Mesenchymal stem cell (in vitro differentiated cells and primary cell): Measurements from ENCODE around the gene C2CD3.

Experiments
- DNase-seq: peaks from one replicate; pipeline ENCODE4 v3.0.0-alpha.2; 2013
- H2AFZ ChIP-seq: one replicate; pipeline ENCODE4 v1.6.1; 2013; ENCODE audit warnings: low read depth, mild to moderate bottlenecking, control low read depth, inconsistent platforms, low read length, moderate library complexity
- H2AK5ac ChIP-seq: 2 replicates; pipeline ENCODE4 v1.6.1; 2013; ENCODE audit warnings: low read length, moderate library complexity, mild to moderate bottlenecking, inconsistent platforms; ENCODE audit not compliant: severe bottlenecking
- H2BK120ac ChIP-seq: one replicate; pipeline ENCODE4 v1.6.1; 2013; ENCODE audit warnings: low read depth, mild to moderate bottlenecking, inconsistent platforms, low read length, moderate library complexity
- H2BK12ac ChIP-seq, 2 experiments: one replicate each; pipeline ENCODE4 v1.6.1; 2013; ENCODE audit warnings: inconsistent platforms in 2 of 2, low read length in 2 of 2, mild to moderate bottlenecking in 2 of 2, moderate library complexity in 2 of 2, control low read depth in 1 of 2
- H2BK15ac ChIP-seq: one replicate; pipeline ENCODE4 v1.6.1; 2013; ENCODE audit warnings: mild to moderate bottlenecking, low read depth, inconsistent platforms; ENCODE audit not compliant: poor library complexity, severe bottlenecking
- H2BK5ac ChIP-seq: 2 replicates; pipeline ENCODE4 v1.6.1; 2013; ENCODE audit warnings: low read depth, mild to moderate bottlenecking, low read length, control low read depth, inconsistent platforms; ENCODE audit not compliant: poor library complexity, severe bottlenecking
- H3K14ac ChIP-seq, 2 experiments: one replicate each; pipeline ENCODE4 v1.6.1; 2013; ENCODE audit warnings: inconsistent platforms in 2 of 2, low read length in 2 of 2, control low read depth in 1 of 2, mild to moderate bottlenecking in 1 of 2, moderate library complexity in 1 of 2
- H3K18ac ChIP-seq, 2 experiments: one replicate each; pipeline ENCODE4 v1.6.1; 2013; ENCODE audit warnings: inconsistent platforms in 2 of 2, low read length in 2 of 2, control low read depth in 1 of 2, low read depth in 1 of 2, mild to moderate bottlenecking in 1 of 2
- H3K23ac ChIP-seq, 2 experiments: one replicate each; pipeline ENCODE4 v1.6.1; 2013; ENCODE audit warnings: inconsistent platforms in 2 of 2, low read length in 2 of 2, mild to moderate bottlenecking in 2 of 2, moderate library complexity in 2 of 2, control low read depth in 1 of 2
- H3K27ac ChIP-seq: 2 replicates; pipeline ENCODE4 v1.5.1; 2013; ENCODE audit warnings: mild to moderate bottlenecking, moderate library complexity, low read length, control low read depth, inconsistent platforms; ENCODE audit not compliant: poor library complexity, severe bottlenecking
- H3K27me3 ChIP-seq, 2 experiments: 2 replicates each; pipeline versions ENCODE4 v1.6.1 to v1.7.0; 2013; ENCODE audit warnings: low read length in 2 of 2, mild to moderate bottlenecking in 2 of 2, moderate library complexity in 2 of 2, control low read depth in 1 of 2, inconsistent platforms in 1 of 2; ENCODE audit not compliant: control insufficient read depth in 1 of 2, insufficient read depth in 1 of 2
- H3K36me3 ChIP-seq, 2 experiments: 2 replicates each; pipeline versions ENCODE4 v1.6.1 to v1.7.0; 2013; ENCODE audit warnings: low read length in 2 of 2, control low read depth in 1 of 2, inconsistent platforms in 1 of 2, low read depth in 1 of 2, mild to moderate bottlenecking in 1 of 2; ENCODE audit not compliant: insufficient read depth in 2 of 2, control insufficient read depth in 1 of 2
- H3K4ac ChIP-seq, 2 experiments: one replicate each; pipeline ENCODE4 v1.6.1; 2013; ENCODE audit warnings: inconsistent platforms in 2 of 2, low read length in 2 of 2, mild to moderate bottlenecking in 2 of 2, moderate library complexity in 2 of 2, control low read depth in 1 of 2, low read depth in 1 of 2
- H3K4me1 ChIP-seq: 2 replicates; pipeline ENCODE4 v1.6.1; 2013; ENCODE audit warnings: low read depth, low read length, control low read depth; ENCODE audit not compliant: control insufficient read depth, insufficient read depth
- H3K4me2 ChIP-seq: 2 replicates; pipeline ENCODE4 v1.6.1; 2013; ENCODE audit warnings: low read length, mild to moderate bottlenecking, inconsistent platforms; ENCODE audit not compliant: poor library complexity, severe bottlenecking
- H3K4me3 ChIP-seq, 2 experiments: 2 replicates each; pipeline versions ENCODE4 v1.5.1 to v1.7.0; 2013; ENCODE audit warnings: low read length in 2 of 2, mild to moderate bottlenecking in 2 of 2, control low read depth in 1 of 2, low read depth in 1 of 2; ENCODE audit not compliant: insufficient read depth in 1 of 2
- H3K79me1 ChIP-seq: replicated peaks from 2 replicates; pipeline ENCODE4 v1.6.1; 2013; ENCODE audit warnings: mild to moderate bottlenecking, control low read depth, low read length, inconsistent platforms; ENCODE audit not compliant: poor library complexity, severe bottlenecking
- H3K9ac ChIP-seq: 2 replicates; pipeline ENCODE4 v1.7.0; 2013; ENCODE audit warnings: mild to moderate bottlenecking, low read length, moderate library complexity
- H3K9me3 ChIP-seq: 2 replicates; pipeline ENCODE4 v1.7.0; 2013; ENCODE audit warnings: mild to moderate bottlenecking, low read length; ENCODE audit not compliant: control insufficient read depth
- H4K8ac ChIP-seq: one replicate; pipeline ENCODE4 v1.6.1; 2013; ENCODE audit warnings: inconsistent platforms, mild to moderate bottlenecking, low read length, moderate library complexity
- H4K91ac ChIP-seq: one replicate; pipeline ENCODE4 v1.6.1; 2013; ENCODE audit warnings: mild to moderate bottlenecking, low read length, inconsistent platforms
- WGBS: methylation state at CpG from one replicate; pipeline ENCODE4 v1.1.7; 2013; ENCODE audit warnings: mixed read lengths; 5-methylcytosine and 5-hydroxymethylcytosine counted together

The C2CD3 gene

GRCh38 chr11:74081428-74081827 is 89.4 kb downstream of the C2CD3 start:
- no peak overlapping the region for H3K4me3 ChIP-seq
- peaks cover 16 to 61% of the 10 kb centered on the region in 2 experiments for H3K36me3 ChIP-seq
- no peak overlapping the region for H4K8ac ChIP-seq
- H3K27ac ChIP-seq: no peak overlapping the region
- H4K91ac ChIP-seq: no peak overlapping the region
- no peak overlapping the region for H3K4me2 ChIP-seq
- H3K14ac ChIP-seq: no peak overlapping the region
- no peak overlapping the region for H2BK5ac ChIP-seq
- no peak overlapping the region for H3K23ac ChIP-seq
- no peaks in the 10 kb centered on the region for H3K4me1 ChIP-seq
- no peak overlapping the region for H2AK5ac ChIP-seq
- no peak overlapping the region for H2BK15ac ChIP-seq
- H2BK12ac ChIP-seq: no peak overlapping the region
- no peak overlapping the region for H3K4ac ChIP-seq
- H2AFZ ChIP-seq: no peak overlapping the region
- no peak overlapping the region for H3K9ac ChIP-seq
- 100% methylated on average over 1 of the region's 1 CpG for WGBS
- H2BK120ac ChIP-seq: no peak overlapping the region
- no peaks in the 10 kb centered on the region for H3K27me3 ChIP-seq
- peaks cover 6% of the 10 kb centered on the region for H3K79me1 ChIP-seq
- no peak overlapping the region for H3K18ac ChIP-seq
- no peaks in the 10 kb centered on the region for H3K9me3 ChIP-seq
- no peak for DNase-seq

GRCh38 chr11:74077193-74077592 is 93.6 kb downstream of the C2CD3 start:
- H3K14ac ChIP-seq: no peak overlapping the region
- no peak overlapping the region for H4K91ac ChIP-seq
- H2BK15ac ChIP-seq: no peak overlapping the region
- DNase-seq: no peak
- no peaks in the 10 kb centered on the region for H3K4me1 ChIP-seq
- no peaks in the 10 kb centered on the region for H3K9me3 ChIP-seq
- no peak overlapping the region for H3K4me3 ChIP-seq
- peaks cover 9% of the 10 kb centered on the region for H3K79me1 ChIP-seq
- no peak overlapping the region for H2BK12ac ChIP-seq
- H3K4me2 ChIP-seq: no peak overlapping the region
- H3K23ac ChIP-seq: no peak overlapping the region
- H3K18ac ChIP-seq: no peak overlapping the region
- H3K27me3 ChIP-seq: no peaks in the 10 kb centered on the region
- no peak overlapping the region for H2BK120ac ChIP-seq
- H3K9ac ChIP-seq: no peak overlapping the region
- 94% methylated on average over 3 of the region's 3 CpGs for WGBS
- H3K36me3 ChIP-seq: peaks cover 13 to 72% of the 10 kb centered on the region in 2 experiments
- H3K27ac ChIP-seq: no peak overlapping the region
- H3K4ac ChIP-seq: no peak overlapping the region
- H2BK5ac ChIP-seq: no peak overlapping the region
- H2AFZ ChIP-seq: no peak overlapping the region
- H2AK5ac ChIP-seq: no peak overlapping the region
- no peak overlapping the region for H4K8ac ChIP-seq

GRCh38 chr11:74072721-74073120 is 98.1 kb downstream of the C2CD3 start:
- Histone ChIP-seq H3K9ac (no peak overlapping the region), H3K18ac (no peak overlapping the region), H3K79me1 (peaks cover 6% of the 10 kb centered on the region), H2AFZ (no peak overlapping the region), H2BK5ac (no peak overlapping the region), H3K4me1 (no peaks in the 10 kb centered on the region), H3K27ac (no peak overlapping the region), H2BK120ac (no peak overlapping the region), H4K8ac (no peak overlapping the region), H2BK15ac (no peak overlapping the region), H3K4me2 (no peak overlapping the region), H2AK5ac (no peak overlapping the region), H3K9me3 (no peaks in the 10 kb centered on the region), H3K4me3 (no peak overlapping the region), H3K4ac (no peak overlapping the region), H3K23ac (peak overlapping the region in 1 of 2 experiments; percentile 46), H2BK12ac (no peak overlapping the region), H3K36me3 (peaks cover 7 to 61% of the 10 kb centered on the region in 2 experiments), H4K91ac (no peak overlapping the region), H3K14ac (no peak overlapping the region), H3K27me3 (no peaks in the 10 kb centered on the region)
- DNase-seq: no peak
- 100% methylated on average over 1 of the region's 1 CpG for WGBS

GRCh38 chr11:74072286-74072685 is 98.5 kb downstream of the C2CD3 start:
- no peak overlapping the region for H3K27ac ChIP-seq
- no peak overlapping the region for H3K23ac ChIP-seq
- H3K9me3 ChIP-seq: no peaks in the 10 kb centered on the region
- DNase-seq: no peak
- no peak overlapping the region for H2AK5ac ChIP-seq
- H2BK12ac ChIP-seq: no peak overlapping the region
- H3K4me1 ChIP-seq: no peaks in the 10 kb centered on the region
- no peak overlapping the region for H3K4me3 ChIP-seq
- no peak overlapping the region for H4K91ac ChIP-seq
- H3K27me3 ChIP-seq: no peaks in the 10 kb centered on the region
- H3K4me2 ChIP-seq: no peak overlapping the region
- H3K79me1 ChIP-seq: peaks cover 6% of the 10 kb centered on the region
- no peak overlapping the region for H3K14ac ChIP-seq
- no peak overlapping the region for H2BK15ac ChIP-seq
- H2BK120ac ChIP-seq: no peak overlapping the region
- H2BK5ac ChIP-seq: no peak overlapping the region
- H3K4ac ChIP-seq: no peak overlapping the region
- no peak overlapping the region for H3K9ac ChIP-seq
- no peak overlapping the region for H3K18ac ChIP-seq
- peaks cover 7 to 60% of the 10 kb centered on the region in 2 experiments for H3K36me3 ChIP-seq
- H4K8ac ChIP-seq: no peak overlapping the region
- WGBS: 97% methylated on average over 1 of the region's 1 CpG
- no peak overlapping the region for H2AFZ ChIP-seq
